Midbrain (tissue), 1 donor: ENCODE data around the gene ASF1A.

Experiments used
- DNase-seq: peaks from one replicate; lab custom pipeline; 2025; lab: John Stamatoyannopoulos, UW

The ASF1A gene

DNA sequence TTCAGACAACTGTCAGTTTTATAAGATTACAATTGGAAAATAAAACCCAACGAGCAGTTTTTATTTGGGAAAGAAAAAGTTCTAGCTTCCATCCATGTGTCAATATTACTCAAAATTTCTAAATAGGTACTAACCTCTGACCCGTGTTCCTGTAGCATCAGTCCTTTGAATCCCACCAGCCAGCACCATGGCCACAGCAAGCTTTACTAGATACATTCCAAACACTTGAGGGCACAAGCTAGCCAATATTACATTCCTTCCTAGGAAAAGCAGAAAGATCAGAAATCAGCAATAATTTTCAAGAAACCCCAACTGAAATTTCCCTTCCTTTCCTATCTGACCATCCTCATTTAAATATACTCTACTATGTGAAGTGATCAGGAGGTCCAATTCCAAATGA lies 19.2 kb downstream of the ASF1A start:
- no peak for DNase-seq

DNA sequence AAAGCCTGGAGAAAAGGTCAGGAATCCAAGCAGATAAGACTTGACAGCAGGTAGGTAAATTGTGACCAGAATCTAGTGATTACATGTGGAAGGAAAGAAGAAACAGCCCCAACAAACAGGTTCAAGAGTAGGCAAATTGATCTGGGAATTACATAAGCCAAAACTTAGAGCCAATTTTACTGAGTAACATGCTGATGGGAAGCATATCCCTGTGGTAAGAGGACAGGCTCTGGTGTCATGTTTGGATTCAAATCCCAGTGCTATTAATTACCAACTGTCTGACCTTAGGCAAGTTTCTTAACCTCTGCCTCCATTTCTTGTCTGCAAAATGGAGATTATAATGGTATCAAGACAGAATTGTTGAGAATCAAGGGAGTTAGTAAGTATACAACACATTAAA lies 20.6 kb downstream of the ASF1A start:
- no peak for DNase-seq

DNA sequence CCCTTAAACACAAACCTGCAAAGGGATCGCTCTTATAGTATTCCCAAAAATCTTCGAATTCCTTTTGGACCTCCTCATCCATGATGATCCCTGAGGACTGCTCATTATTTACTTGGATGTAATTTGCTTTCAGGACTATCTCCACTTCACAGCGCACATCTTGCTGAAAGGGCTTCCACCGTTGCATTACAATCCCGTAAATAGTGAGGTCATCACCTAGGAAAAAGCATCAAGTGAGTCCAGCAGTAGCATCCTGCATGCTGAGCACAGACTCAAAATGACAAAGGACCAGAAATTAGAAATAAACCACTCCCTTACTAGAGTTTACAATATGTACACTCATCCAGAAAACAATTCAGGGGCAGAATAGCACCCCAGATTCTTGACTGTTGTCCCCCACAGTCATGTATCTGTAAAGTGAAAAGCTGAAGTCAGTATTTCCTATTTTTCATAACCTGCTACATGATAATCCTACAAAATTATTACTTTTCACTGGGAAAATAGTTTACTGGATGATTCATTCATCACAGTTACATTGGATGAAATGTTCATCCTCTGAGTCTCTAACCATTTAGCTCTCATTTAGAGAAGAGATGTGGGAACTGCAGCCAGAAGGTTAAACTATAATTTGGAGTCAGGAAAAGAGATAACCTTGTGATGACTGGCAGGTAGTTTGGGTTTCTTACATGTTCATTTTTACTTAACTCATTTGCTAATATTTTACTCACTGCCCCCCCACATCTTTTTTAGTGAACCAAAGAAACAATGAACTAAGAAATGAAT lies 23.8 kb downstream of the ASF1A start:
- no peak for DNase-seq

DNA sequence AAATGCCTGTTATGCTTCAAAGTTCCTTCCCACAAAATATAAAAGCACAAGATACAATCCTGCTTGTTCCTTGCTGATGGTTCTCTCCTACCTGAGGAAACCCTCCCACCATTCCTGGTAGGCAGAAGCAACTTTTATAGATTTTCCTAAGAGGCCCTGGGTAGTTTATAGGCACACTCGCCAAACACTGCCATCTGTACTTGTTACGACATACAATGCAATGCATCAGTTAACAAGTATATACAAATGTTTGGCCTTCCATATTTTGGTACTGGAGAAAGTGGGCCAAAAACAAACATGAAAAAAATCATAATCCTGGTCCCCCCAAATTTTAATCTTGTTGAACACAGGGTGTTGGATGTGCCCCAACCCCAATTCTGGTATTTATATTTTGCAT lies 24.4 kb downstream of the ASF1A start:
- DNase-seq = no peak

DNA sequence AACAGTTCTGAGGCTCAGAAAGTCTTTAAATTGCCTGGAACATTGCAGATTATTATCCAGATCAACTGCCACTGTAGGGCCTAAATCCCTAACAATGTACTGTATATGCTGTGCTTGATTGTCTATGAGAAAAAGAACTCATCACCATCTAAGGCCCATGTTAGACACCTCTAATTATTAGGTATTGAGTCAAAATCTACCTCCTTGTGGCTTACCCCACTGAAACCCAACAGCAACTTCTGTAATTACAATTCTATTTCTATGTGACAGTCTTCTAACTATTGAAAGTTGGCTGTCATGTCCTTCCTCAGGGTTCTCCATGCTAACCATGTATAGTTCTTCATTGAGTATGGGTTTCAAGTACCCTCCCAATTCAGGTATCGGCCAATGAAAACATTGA lies 27.1 kb downstream of the ASF1A start:
- DNase-seq = no peak

DNA sequence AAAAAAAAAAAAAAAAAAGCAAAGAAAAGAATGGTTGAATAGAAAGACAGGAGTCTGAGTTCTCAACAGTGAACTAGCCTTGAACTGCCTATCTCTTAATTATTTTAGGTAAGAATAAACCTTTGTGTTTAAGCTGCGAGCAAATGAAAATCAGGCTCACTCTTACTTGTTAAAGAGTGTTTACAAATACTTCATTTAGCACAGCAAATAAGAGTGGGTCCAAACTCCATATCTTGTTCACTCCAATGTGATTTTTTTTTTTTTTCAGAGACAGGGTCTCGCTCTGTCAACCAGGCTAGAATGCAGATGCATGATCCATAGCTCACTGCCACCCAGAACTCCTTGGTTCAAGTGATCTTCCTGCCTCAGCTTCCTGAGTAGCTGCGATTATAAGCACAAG lies 29.1 kb downstream of the ASF1A start:
- no peak for DNase-seq

DNA sequence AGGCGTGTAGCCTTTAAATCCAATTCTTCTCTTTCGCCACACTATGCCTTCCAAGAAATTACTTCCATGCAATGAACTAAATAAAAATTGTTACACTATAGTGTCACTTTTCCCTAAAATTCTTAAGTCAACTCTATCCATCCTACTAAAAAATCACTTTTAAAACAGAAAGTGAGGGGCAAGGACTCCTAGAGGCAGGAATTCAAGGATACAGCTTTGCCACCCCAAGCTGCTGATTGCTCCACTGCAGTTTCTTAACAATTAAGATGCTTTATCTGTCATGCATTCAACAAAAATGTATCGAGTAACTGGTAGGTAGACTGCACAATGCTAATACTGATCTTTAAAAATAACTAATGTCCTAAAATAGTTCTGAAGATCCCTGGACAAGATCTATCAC lies 36.7 kb downstream of the ASF1A start:
- DNase-seq = no peak

DNA sequence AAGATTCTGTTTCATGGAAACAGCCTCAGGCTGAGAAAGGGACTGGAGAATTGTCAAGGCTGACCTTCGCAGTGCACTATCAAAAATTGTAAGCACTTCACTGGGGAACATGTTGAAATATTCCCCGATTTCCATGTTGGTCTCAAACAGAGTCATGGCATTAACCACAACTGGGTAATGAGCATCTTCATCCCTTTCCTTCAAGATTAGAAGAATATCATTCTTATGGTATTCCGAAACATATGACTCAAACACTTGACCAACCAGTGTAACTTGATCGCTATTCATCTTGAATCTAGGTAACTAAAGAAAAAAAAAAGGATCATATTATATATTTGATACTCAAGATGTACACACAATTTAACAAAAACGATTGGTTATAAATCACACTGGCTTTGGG lies 37.5 kb downstream of the ASF1A start:
- DNase-seq = no peak

DNA sequence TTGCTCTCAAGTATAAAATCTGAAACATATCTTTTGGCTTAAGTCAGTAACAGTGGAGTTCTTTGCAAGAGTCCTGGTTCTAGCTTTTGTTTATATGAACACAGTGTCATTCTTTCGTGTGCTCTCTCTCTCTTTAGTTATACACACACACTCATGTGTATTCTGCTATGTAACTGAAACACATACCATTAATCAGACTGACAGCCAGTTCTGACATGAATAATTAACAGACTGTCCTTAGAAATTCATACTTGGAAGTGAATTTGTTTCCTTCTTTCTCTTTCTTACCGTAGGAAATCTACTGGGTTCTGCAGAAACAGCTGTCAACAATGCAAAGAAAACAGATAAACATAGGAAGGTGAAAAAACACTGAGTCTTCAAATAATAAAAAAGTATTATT lies 38.5 kb downstream of the ASF1A start:
- no peak for DNase-seq

DNA sequence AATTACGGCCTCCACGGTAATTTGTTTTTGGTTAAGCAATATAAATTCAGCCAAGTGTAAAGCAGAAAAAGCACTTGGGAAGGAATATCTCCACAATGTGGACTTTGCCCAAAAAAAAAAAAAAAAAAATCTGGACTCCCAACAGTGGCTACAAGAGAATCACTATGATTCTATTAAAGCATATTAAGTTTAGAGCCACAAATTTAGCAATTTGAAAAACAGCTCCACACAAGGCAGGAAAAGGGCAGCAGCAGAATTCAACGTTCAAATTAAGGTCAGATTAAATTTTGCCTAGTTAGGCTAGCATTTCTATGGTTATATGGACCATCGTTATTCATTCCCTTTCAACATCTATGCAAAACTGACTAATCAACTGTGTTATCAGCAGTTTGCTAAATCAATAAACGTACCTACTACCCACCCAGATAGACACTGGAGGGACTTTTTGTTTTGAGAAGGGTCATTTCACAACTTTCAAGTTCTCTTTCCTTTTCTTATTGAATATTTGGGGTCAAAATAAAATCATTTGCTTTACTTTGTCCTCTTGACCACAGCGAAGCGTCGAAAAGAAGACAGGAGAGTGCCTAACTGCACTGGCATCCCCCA lies 40.0 kb downstream of the ASF1A start:
- DNase-seq = no peak

DNA sequence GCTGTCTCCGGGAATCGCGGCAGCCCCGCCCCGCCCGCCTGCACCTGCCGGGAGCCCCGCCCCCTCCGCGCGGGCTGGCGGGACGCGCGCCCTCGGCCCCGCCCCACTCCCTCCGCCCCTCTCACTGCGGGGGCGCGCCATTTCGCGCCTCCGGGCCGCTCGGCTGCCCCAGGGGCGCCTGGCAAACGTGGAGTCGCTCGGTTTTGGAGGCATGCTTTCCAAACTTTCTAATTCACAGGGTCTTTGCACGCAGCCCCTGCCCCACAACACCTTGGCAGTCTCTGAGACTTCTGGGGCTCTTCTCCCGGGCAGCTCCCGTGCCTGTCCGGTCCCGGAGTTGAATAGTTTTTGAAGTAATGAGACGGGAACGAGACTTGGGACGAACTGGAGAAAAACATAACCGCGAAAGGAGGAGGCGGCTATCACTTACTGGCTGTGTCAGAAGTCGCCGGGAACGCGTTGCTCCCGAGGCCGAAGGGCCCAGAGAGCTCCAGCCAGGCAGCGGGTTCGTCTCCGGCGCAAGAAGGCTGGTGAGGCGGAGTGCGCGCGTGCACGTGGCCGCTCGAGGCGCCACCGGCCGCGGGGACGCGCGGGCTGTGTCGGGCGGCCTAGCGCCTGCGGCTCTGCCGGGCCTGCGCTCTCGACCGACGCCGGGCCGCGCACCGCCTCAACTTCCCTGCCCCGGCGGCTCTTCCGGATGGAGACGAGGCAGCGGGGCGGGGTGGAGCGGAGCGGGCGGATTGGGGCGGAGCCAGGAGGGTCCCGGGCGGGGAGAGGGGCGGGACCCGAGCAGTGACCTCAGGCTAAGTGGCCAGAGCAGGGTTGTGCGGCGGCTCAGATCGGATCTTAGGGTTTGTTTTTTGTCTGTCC lies 40.7 kb downstream of the ASF1A start, which contains the start of gene MCM9:
MCM9 (minus strand) TSS at position 699 of the 870 bp plus-strand sequence. CDS start 3,436 bp downstream, outside the sequence.
- peak; percentile 91 for DNase-seq

DNA sequence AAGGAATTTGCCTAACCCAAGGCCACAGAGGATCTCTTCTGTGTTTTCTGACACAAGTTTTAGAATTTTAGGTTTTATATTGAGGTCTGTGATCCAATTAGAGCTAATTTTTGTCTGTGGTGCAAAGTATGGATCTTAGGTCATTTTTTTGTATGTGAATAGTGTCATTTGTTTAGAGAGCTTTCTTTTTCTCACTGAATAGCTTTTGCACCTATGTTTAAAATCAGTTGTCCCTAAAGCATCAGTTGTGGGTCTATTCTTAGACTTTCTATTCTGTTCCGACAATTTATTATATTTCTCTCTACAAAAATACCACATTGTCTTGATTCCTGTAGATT lies 41.3 kb downstream of the ASF1A start:
- DNase-seq = no peak

DNA sequence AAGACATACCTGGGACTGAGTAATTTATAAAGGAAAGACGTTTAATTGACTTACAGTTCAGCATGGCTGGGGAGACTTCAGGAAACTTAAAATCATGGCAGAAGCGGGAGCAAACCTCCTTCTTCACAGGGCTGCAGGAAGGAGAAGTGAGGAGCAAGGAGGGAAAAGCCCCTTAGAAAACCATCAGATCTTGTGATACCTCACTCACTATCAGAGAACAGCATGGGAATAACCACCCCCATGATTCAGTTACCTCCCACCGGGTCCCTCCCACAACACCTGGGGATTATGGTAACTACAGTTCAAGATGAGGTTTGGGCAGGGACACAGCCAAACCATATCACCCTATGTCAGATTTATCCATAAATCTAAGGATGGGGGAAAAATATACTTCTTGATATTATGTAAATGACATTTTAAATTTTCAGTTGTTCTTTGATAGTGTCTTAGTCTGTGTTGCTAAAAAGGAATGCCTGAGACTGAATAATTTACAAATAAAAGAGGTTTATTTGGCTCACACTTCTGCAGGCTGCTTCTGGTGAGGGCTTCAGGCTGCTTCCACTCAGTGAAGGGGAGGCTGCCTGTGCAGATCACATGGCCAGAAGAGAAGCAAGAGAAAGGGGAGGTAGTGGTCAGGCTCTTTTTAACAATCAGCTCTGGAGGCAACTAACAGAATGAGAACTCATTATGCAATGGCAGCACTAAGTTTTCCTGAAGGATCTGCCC lies 42.2 kb downstream of the ASF1A start:
- no peak for DNase-seq

DNA sequence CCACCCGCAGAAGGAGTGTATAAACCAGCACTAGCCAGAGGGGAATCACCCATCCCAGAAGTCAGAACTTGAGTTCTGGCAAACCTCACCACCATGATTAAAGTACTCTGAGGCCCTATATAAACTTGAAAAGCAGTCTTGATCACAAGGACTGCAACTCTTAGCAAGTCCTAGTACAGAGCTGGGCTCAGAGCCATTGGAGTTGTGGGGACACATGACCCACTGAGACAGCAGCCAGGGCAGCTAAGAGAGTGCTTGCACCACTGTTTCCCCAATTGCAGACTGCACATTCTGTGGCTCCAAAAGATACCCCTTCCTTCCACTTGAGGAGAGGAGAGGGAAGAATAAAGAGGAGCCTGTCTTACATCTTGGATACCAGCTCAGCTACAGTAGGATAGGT lies 45.7 kb downstream of the ASF1A start:
- DNase-seq = peak; percentile 32

DNA sequence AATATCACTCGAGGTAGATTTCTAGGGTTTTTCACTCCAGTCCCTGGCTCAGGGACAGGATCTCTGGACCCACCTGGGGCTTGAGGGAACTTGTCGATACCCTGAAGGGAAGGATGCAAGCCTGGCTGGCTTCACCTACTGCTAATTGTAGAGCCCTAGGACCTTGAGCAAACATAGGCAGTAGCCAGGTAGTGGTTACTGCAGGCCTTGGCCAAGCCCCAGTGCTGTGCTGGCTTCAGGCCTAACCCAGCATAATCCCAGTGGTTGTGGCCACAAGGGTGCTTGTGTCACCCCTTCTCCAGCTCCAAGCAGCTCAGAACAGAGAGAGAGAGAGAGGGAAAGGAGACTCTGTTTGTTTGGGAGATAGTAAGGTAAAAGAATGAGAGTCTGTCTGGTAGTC lies 46.8 kb downstream of the ASF1A start:
- DNase-seq = no peak

DNA sequence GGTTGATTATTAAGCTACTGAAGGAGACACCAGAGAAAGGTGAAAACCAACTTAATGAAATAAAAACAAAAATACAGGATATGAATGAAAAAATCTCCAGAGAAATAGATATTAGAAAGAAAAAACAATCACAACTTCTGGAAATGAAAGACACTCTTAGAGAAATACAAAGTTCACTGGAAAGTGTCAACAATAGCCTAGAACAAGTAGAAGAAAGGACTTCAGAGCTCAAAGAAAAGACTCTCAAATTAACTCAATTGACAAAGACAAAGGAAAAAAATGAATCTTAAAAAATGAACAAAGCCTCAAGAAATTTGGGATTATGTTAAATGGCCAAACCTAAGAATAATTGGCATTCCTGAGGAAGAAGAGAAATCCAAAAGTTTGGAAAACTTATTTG lies 51.3 kb downstream of the ASF1A start:
- no peak for DNase-seq

DNA sequence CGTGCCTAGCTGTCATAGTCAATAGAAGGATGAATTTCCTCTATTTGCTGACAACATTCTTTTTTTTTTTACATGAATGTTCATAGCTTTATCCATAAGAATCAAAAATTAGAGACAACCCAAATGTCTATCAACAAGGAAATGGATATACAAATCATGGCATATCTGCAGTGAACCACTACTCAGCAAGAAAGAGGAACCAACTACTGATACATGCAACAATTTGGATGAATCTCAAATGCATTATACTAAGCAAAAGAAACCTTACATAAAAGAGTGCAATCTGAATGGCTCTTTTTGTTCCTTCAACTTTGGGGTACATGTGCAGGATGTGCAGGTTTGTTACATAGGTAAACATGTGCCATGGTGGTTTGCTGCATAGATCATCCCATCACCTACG lies 58.7 kb downstream of the ASF1A start:
- DNase-seq = no peak

DNA sequence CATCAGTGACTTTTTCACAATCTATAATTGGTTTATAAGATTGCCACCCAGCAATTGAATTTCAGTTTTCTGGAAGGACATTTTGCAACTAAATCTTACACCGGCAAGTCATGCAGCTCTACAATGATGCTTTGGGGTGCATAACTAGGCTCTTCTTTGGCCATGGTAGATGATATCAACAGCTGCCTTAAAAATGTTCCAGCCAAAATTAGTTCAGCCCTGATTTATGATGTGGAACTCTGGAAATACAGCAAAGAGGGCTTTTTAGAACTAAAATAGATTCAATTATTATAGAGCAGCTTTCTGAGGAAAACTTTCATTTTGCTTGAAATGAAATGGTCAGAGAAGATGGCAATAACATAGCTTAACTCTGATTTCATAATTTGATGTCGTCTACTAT lies 59.4 kb downstream of the ASF1A start:
- no peak for DNase-seq
